HepG2 (cell line): ENCODE results near the gene AUP1. TPM values are rescaled to one million over a fixed set of nuclear protein-coding genes. Genes with fewer than 3 reads are reported as not detected.

Source experiments
- ATF1 ChIP-seq: IDR thresholded peaks from 2 replicates; pipeline ENCODE4 v1.6.1; 2016; ENCODE audit warnings: mild to moderate bottlenecking, control low read depth
- ELF4 ChIP-seq: sonication (generic); formaldehyde crosslinking; IDR thresholded peaks from 2 replicates; pipeline ENCODE4 v1.5.0; 2020; ENCODE audit warnings: missing genetic modification reagents, mild to moderate bottlenecking, moderate library complexity, borderline replicate concordance
- ETS1 ChIP-seq: sonication (generic); formaldehyde crosslinking; IDR thresholded peaks from 2 replicates; pipeline ENCODE4 v1.4.0; 2020; ENCODE audit warnings: missing genetic modification reagents
- FOXJ3 ChIP-seq: sonication (generic); formaldehyde crosslinking; IDR thresholded peaks from 2 replicates; pipeline ENCODE4 v1.4.0; 2020; ENCODE audit warnings: missing genetic modification reagents, mild to moderate bottlenecking, borderline replicate concordance
- FOXO1 ChIP-seq: sonication (generic); formaldehyde crosslinking; IDR thresholded peaks from 2 replicates; pipeline ENCODE4 v1.4.0; 2020; ENCODE audit warnings: missing genetic modification reagents
- GABPB1 ChIP-seq: IDR thresholded peaks from 2 replicates; pipeline ENCODE4 v1.6.1; 2016; ENCODE audit warnings: mild to moderate bottlenecking, missing genetic modification reagents, moderate library complexity, missing compliant biosample characterization
- HES4 ChIP-seq: sonication (generic); formaldehyde crosslinking; IDR thresholded peaks from 2 replicates; pipeline ENCODE4 v1.9.0; 2021; ENCODE audit warnings: mild to moderate bottlenecking, missing genetic modification reagents, borderline replicate concordance
- HMGA1 ChIP-seq: sonication (generic); formaldehyde crosslinking; conservative IDR thresholded peaks from 2 replicates; pipeline ENCODE4 v1.4.0; 2020; ENCODE audit warnings: missing genetic modification reagents
- HNRNPL ChIP-seq: fragments of 200-400 bp; formaldehyde crosslinking; IDR thresholded peaks from 2 replicates; pipeline ENCODE4 v1.6.1; 2017; ENCODE audit warnings: mild to moderate bottlenecking, low read depth, low read length
- MTF2 ChIP-seq: sonication (generic); formaldehyde crosslinking; IDR thresholded peaks from 2 replicates; pipeline ENCODE4 v1.5.0; 2020; ENCODE audit warnings: missing genetic modification reagents, borderline replicate concordance
- NFRKB ChIP-seq: fragments of 450-650 bp; IDR thresholded peaks from 2 replicates; pipeline ENCODE4 v1.6.1; 2017
- PCBP1 ChIP-seq: fragments of 200-400 bp; formaldehyde crosslinking; IDR thresholded peaks from 2 replicates; pipeline ENCODE4 v1.6.1; 2017; ENCODE audit warnings: mild to moderate bottlenecking, low read depth, low read length, borderline replicate concordance
- SPEN ChIP-seq: sonication (generic); formaldehyde crosslinking; IDR thresholded peaks from 2 replicates; pipeline ENCODE4 v1.5.1; 2020; ENCODE audit warnings: low read depth, mild to moderate bottlenecking, missing genetic modification reagents
- SRF ChIP-seq: IDR thresholded peaks from 2 replicates; pipeline ENCODE4 v1.6.1; 2011; ENCODE audit warnings: mild to moderate bottlenecking, low read depth, low read length, moderate library complexity
- TBX3 ChIP-seq: fragments of 450-650 bp; IDR thresholded peaks from 2 replicates; pipeline ENCODE4 v1.6.1; 2017; ENCODE audit warnings: antibody characterized with exemption, mild to moderate bottlenecking, inconsistent platforms, borderline replicate concordance
- TEAD2 ChIP-seq: sonication (generic); formaldehyde crosslinking; IDR thresholded peaks from 2 replicates; pipeline ENCODE4 v1.9.0; 2021; ENCODE audit warnings: missing genetic modification reagents
- ZBED4 ChIP-seq: sonication (generic); formaldehyde crosslinking; IDR thresholded peaks from 2 replicates; pipeline ENCODE4 v1.4.0; 2020; ENCODE audit warnings: missing genetic modification reagents, borderline replicate concordance
- ZBTB33 ChIP-seq: sonication (generic); formaldehyde crosslinking; IDR thresholded peaks from 2 replicates; pipeline ENCODE4 v1.4.0; 2020; ENCODE audit warnings: missing genetic modification reagents
- ZMYM4 ChIP-seq: sonication (generic); formaldehyde crosslinking; IDR thresholded peaks from 2 replicates; pipeline ENCODE4 v1.8.1; 2023; ENCODE audit warnings: mild to moderate bottlenecking, missing genetic modification reagents
- ZNF160 ChIP-seq: sonication (generic); formaldehyde crosslinking; IDR thresholded peaks from 2 replicates; pipeline ENCODE4 v1.8.0; 2022; ENCODE audit warnings: mild to moderate bottlenecking, inconsistent platforms, missing genetic modification reagents
- ZNF225 ChIP-seq: sonication (generic); formaldehyde crosslinking; IDR thresholded peaks from 2 replicates; pipeline ENCODE4 v1.4.0; 2020; ENCODE audit warnings: mild to moderate bottlenecking, missing genetic modification reagents
- polyA plus RNA-seq, 8 experiments: library from polyadenylated mRNA; depleted of rRNA in 3 of 8; stranded (reverse) in 7 of 8; unstranded in 1 of 8; fragments of >200 nt; fragmentation: Illumina TruSeq in 4 of 8; extraction: Trizol in 4 of 8; gene quantifications; 2 replicates each; pipeline versions ENCODE4 v1.2.1 to v1.2.3, GENCODE V29; 2011 to 2016; ENCODE audit warnings: low read depth in 4 of 8, missing spikeins in 1 of 8, mixed read lengths in 1 of 8; ENCODE audit not compliant: insufficient read depth in 1 of 8
- total RNA-seq, 5 experiments: library from RNA; depleted of rRNA; stranded (reverse); fragments of >200 nt; fragmentation: Illumina TruSeq; extraction: Trizol; gene quantifications; 2 replicates each; pipeline ENCODE4 v1.2.3, GENCODE V29; 2016; ENCODE audit warnings: low read depth in 1 of 5
- TF ChIP-seq, protein P1 (sequence below): sonication (generic); formaldehyde crosslinking; IDR thresholded peaks from 2 replicates; pipeline ENCODE4 v1.5.0; 2020; ENCODE audit warnings: missing genetic modification reagents

Gene AUP1
- total and polyA plus RNA-seq, 2 of the 13 experiments (the other 11 are each of a cell fraction or from before 2014, with no cell fraction given): 174 to 267 TPM

DNA sequence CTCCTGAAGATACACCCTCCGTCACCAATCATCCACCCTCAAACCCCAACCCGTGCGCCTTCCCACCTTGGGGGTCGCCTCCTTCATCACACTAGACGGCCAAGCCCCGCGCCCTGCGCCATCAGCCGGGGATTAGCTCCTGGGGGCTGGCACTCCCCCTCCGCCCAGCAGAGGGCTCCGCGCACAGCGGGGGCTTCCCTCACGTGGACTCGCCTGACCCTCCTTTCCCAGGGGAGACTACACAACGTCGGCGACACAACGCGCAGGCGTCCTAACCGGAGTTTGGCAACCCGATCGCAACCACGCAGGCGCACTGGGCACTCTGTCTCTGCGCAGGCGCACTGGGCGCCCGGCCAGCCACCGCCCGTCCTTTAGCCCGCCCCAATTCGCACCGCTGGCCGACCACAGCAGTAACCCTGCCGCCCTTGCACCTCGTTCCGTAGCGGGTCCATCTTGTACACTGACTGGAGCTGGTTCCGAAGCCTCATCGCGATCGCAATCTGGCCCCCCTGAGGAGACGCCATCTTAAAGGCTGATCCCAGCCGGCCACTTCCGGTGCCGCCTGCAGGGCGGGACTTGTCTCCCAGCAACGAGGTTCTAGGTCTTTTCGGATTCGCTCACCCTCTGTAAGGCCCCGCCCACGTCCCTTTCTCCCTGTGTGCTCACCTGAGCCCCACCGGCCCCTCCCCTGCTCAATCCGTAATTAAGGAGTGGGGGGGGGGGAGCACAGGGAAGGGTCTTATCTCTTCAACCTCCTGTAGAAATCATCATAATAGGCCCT is 22.2 kb downstream of the AUP1 start, which contains the start of gene PCGF1 (continued):
- TF ChIP-seq PCBP1: peak; percentile 78; the same call in 1 of the 2 replicates
- TF ChIP-seq ATF1: no peak
- TF ChIP-seq GABPB1: peak; percentile 96
- peak; percentile 94 for TF ChIP-seq ZMYM4 (CRISPR knock-in tag)
- TF ChIP-seq ZNF225 (CRISPR knock-in tag): no peak; the same call in 1 of the 2 replicates
- TF ChIP-seq FOXO1 (CRISPR knock-in tag): peak; percentile 63
- 0 out of 2 replicates have a peak, but pooled peaks have one; percentile 6 for TF ChIP-seq MTF2 (CRISPR knock-in tag)
- peak; percentile 93 for TF ChIP-seq SPEN
- peak; percentile 71; the same call in 1 of the 2 replicates for TF ChIP-seq NFRKB
- 0 out of 2 replicates have a peak, but pooled peaks have one; percentile 47 for TF ChIP-seq FOXJ3 (CRISPR knock-in tag)
- TF ChIP-seq ELF4: peak; percentile 11; the same call in 1 of the 2 replicates
- TF ChIP-seq TBX3: peak; percentile 27; the same call in 1 of the 2 replicates
- TF ChIP-seq ZBED4 (CRISPR knock-in tag): no peak; the same call in 1 of the 2 replicates
- no peak for TF ChIP-seq TEAD2 (CRISPR knock-in tag)
- TF ChIP-seq HES4 (CRISPR knock-in tag): peak; percentile 88; the same call in 1 of the 2 replicates
- TF ChIP-seq ZNF160 (CRISPR knock-in tag): peak; percentile 65; the same call in 1 of the 2 replicates
- TF ChIP-seq, protein P1, sequence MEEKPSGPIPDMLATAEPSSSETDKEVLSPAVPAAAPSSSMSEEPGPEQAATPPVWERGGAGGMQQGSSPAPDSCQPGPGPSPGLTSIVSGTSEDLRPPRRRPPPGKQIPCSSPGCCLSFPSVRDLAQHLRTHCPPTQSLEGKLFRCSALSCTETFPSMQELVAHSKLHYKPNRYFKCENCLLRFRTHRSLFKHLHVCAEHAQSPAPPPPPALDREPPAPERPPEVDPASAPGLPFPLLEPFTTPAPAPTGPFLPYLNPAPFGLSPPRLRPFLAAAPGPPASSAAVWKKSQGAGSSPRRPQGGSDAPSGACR: peak; percentile 77; the same call in 1 of the 2 replicates
- TF ChIP-seq ZBTB33 (CRISPR knock-in tag): no peak
- no peak for TF ChIP-seq ETS1 (CRISPR knock-in tag)
- TF ChIP-seq HNRNPL: peak; percentile 65; the same call in 1 of the 2 replicates
- TF ChIP-seq HMGA1: no peak
- peak; percentile 38; the same call in 1 of the 2 replicates for TF ChIP-seq SRF
